ENCODE results near the gene NFATC2.
A peak's percentile ranks its signal among the peaks of the same experiment; 100 is the strongest.

NFATC2 gene

GRCh38 chr20:51442602-51443001 lies 99.9 kb downstream of the NFATC2 start:
- TF ChIP-seq CTCF (IDR thresholded peaks at IDR 0.05; ENCODE audit: low read depth, low read length), result no peak
- TF ChIP-seq EZH2phosphoT487 (IDR thresholded peaks at IDR 0.05; ENCODE audit: low read depth), result no peak
- Histone ChIP-seq H3K4me2 (ENCODE audit: low read length) (no peak overlapping the region; the same call in 1 of the 2 replicates), H3K9ac (ENCODE audit: low read length) (peak overlapping the region; percentile 54; the same call in 1 of the 2 replicates), H3K79me2 (ENCODE audit: low read length) (peaks cover 13% of the 10 kb centered on the region), H3K4me1 (ENCODE audit: low read length) (peaks cover 78% of the 10 kb centered on the region), H3K27me3 (ENCODE audit: low read depth, low read length) (no peaks in the 10 kb centered on the region), H3K27ac (ENCODE audit: low read length) (peak overlapping the region; percentile 79; the same call in 1 of the 2 replicates), H2AFZ (ENCODE audit: low read depth, low read length) (no peak overlapping the region), H3K9me3 (ENCODE audit: insufficient read depth, low read length) (no peaks in the 10 kb centered on the region), H4K20me1 (ENCODE audit: insufficient read depth, low read length) (peaks cover 6% of the 10 kb centered on the region; the same call in 1 of the 2 replicates), H3K36me3 (replicated peaks; ENCODE audit: low read depth, low read length) (peaks cover 71% of the 10 kb centered on the region), H3K4me3 (ENCODE audit: low read length) (no peak overlapping the region)

DNA sequence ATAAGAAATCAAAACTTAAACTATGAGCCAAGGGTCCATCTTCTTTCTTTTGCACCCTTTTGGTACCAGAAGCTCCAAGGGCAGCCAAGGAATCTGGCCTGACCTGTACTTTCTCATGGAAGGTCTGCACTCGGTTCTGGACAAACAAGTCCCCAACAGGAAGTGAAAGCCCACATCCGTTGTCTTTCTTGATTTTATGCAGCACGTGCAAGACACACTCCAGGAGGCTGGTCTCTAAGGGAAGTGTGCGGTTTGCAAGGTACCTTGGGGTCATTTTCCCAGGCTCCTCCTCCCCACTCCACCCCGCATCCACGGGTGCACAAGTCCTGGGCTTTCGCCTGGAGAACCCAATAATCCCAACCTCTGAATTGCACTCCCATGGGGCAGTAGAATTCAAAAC lies 101.9 kb downstream of the NFATC2 start:
- Histone ChIP-seq H3K27ac (ENCODE audit: low read length) (peak overlapping the region; percentile 32), H3K4me2 (ENCODE audit: low read length) (peak overlapping the region; percentile 4), H3K79me2 (ENCODE audit: low read length) (peaks cover 13% of the 10 kb centered on the region), H3K9ac (ENCODE audit: low read length) (no peak overlapping the region), H3K4me1 (ENCODE audit: low read length) (peaks cover 84% of the 10 kb centered on the region), H3K4me3 (ENCODE audit: low read length) (no peak overlapping the region), H2AFZ (ENCODE audit: low read depth, low read length) (no peak overlapping the region), H4K20me1 (ENCODE audit: insufficient read depth, low read length) (peaks cover 14% of the 10 kb centered on the region; the same call in 1 of the 2 replicates), H3K36me3 (replicated peaks; ENCODE audit: low read depth, low read length) (peaks cover 62% of the 10 kb centered on the region), H3K9me3 (ENCODE audit: insufficient read depth, low read length) (no peaks in the 10 kb centered on the region), H3K27me3 (ENCODE audit: low read depth, low read length) (no peaks in the 10 kb centered on the region)
- TF ChIP-seq EZH2phosphoT487 (IDR thresholded peaks at IDR 0.05; ENCODE audit: low read depth) (no peak), CTCF (IDR thresholded peaks at IDR 0.05; ENCODE audit: low read depth, low read length) (no peak)

DNA sequence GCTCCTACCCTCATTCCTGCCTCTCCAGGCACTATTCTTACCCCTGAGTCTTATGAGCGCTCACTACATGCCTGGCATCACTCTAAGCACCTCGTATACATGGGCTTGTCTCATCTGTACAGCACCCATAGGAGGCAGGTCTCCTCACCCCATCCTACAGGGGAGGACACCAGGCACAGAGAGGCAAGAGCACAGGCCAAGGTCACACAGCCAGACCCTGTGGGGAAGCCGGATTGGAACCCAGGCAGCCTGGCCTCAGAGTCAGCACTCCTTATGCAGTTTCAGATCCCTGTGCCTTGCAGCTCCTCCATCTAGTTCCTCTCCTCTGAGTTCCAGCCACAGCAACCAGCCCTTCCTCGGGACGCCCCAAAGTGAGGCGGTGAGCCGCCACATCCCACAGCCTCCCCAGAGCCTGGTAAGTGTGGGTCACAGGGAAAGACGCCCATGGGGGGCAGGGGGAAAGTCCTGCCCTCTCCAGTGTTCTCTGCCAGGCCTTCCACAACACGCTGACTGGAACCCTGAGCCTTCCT lies 103.3 kb downstream of the NFATC2 start:
- Histone ChIP-seq H4K20me1 (ENCODE audit: insufficient read depth, low read length) (peaks cover 14% of the 10 kb centered on the region; the same call in 1 of the 2 replicates), H3K4me2 (ENCODE audit: low read length) (no peak overlapping the region), H2AFZ (ENCODE audit: low read depth, low read length) (no peak overlapping the region), H3K79me2 (ENCODE audit: low read length) (peaks cover 10% of the 10 kb centered on the region), H3K4me1 (ENCODE audit: low read length) (peaks cover 70% of the 10 kb centered on the region), H3K36me3 (replicated peaks; ENCODE audit: low read depth, low read length) (peaks cover 71% of the 10 kb centered on the region), H3K9me3 (ENCODE audit: insufficient read depth, low read length) (no peaks in the 10 kb centered on the region), H3K9ac (ENCODE audit: low read length) (no peak overlapping the region), H3K27ac (ENCODE audit: low read length) (no peak overlapping the region), H3K27me3 (ENCODE audit: low read depth, low read length) (no peaks in the 10 kb centered on the region), H3K4me3 (ENCODE audit: low read length) (no peak overlapping the region)
- TF ChIP-seq EZH2phosphoT487 (IDR thresholded peaks at IDR 0.05; ENCODE audit: low read depth) (no peak), CTCF (IDR thresholded peaks at IDR 0.05; ENCODE audit: low read depth, low read length) (no peak)

GRCh38 chr20:51438136-51438535 lies 104.4 kb downstream of the NFATC2 start:
- Histone ChIP-seq H3K4me2 (ENCODE audit: low read length) (peak overlapping the region; percentile 44), H3K27ac (ENCODE audit: low read length) (0 out of 2 replicates have a peak overlapping the region, but pooled peaks have one; percentile 5), H3K4me1 (ENCODE audit: low read length) (peaks cover 59% of the 10 kb centered on the region), H3K9me3 (ENCODE audit: insufficient read depth, low read length) (no peaks in the 10 kb centered on the region), H2AFZ (ENCODE audit: low read depth, low read length) (no peak overlapping the region), H3K27me3 (ENCODE audit: low read depth, low read length) (no peaks in the 10 kb centered on the region), H3K79me2 (ENCODE audit: low read length) (peaks cover 6% of the 10 kb centered on the region), H4K20me1 (ENCODE audit: insufficient read depth, low read length) (peaks cover 17% of the 10 kb centered on the region), H3K9ac (ENCODE audit: low read length) (no peak overlapping the region), H3K36me3 (replicated peaks; ENCODE audit: low read depth, low read length) (peaks cover 76% of the 10 kb centered on the region), H3K4me3 (ENCODE audit: low read length) (no peak overlapping the region)
- TF ChIP-seq EZH2phosphoT487 (IDR thresholded peaks at IDR 0.05; ENCODE audit: low read depth), result no peak

All from OCI-LY3 (cell line).